Activated CD8-positive, alpha-beta T cell treated with anti-CD3 and anti-CD28 coated beads for 36 hours (primary cell): ENCODE results near the gene CECR2. TPM values are rescaled to one million over a fixed set of nuclear protein-coding genes. Genes with fewer than 3 reads are reported as not detected.

Experiments
- ATAC-seq: fragments of 200-7000 bp; cut with Tn5 transposase; one replicate; pipeline ENCODE4 v1.10.0; 2021; ENCODE audit warnings: mild to moderate bottlenecking, moderate library complexity
- CTCF ChIA-PET: fragments of 350-600 bp; sonication (Branson Sonifier 250); formaldehyde crosslinking; loops from one replicate; lab custom pipeline; 2021; ENCODE audit warnings: antibody characterized with exemption; lab: Charles Lee
- POLR2A ChIA-PET: fragments of 350-600 bp; sonication (Branson Sonifier 250); formaldehyde crosslinking; loops from one replicate; lab custom pipeline; 2021; ENCODE audit warnings: antibody characterized with exemption; lab: Charles Lee
- DNase-seq: peaks from one replicate; pipeline ENCODE4 v3.0.0-alpha.2; 2020
- H3K27ac Mint-ChIP-seq: one replicate; pipeline ENCODE4 v1.8.0; 2021; ENCODE audit warnings: mild to moderate bottlenecking, mixed read lengths
- H3K27me3 Mint-ChIP-seq: one replicate; pipeline ENCODE4 v1.8.0; 2021; ENCODE audit warnings: mixed read lengths
- H3K36me3 Mint-ChIP-seq: one replicate; pipeline ENCODE4 v1.8.0; 2021; ENCODE audit warnings: low read depth, mixed read lengths
- H3K4me1 Mint-ChIP-seq: one replicate; pipeline ENCODE4 v1.8.0; 2021; ENCODE audit warnings: low read depth, mixed read lengths
- H3K4me3 Mint-ChIP-seq: one replicate; pipeline ENCODE4 v1.8.0; 2021; ENCODE audit warnings: mild to moderate bottlenecking, moderate library complexity, mixed read lengths
- H3K9me3 Mint-ChIP-seq: one replicate; pipeline ENCODE4 v1.8.0; 2021; ENCODE audit warnings: mixed read lengths
- CTCF ChIP-seq: fragments of 200-600 bp; IDR thresholded peaks from one replicate; pipeline ENCODE4 v1.8.0; 2022; ENCODE audit warnings: antibody characterized with exemption, mild to moderate bottlenecking
- intact Hi-C: fragments of 100-400 bp; cut with micrococcal nuclease; formaldehyde crosslinking; loops from one replicate; pipeline ENCODE4 v1.10.0; 2022
- total RNA-seq, 2 experiments: library from RNA; stranded (reverse); gene quantifications; one replicate each; pipeline ENCODE4 v1.2.3, GENCODE V29; 2021

Gene CECR2
- total RNA-seq, 2 experiments from 2014 or later = 0.11 to 0.16 TPM

DNA sequence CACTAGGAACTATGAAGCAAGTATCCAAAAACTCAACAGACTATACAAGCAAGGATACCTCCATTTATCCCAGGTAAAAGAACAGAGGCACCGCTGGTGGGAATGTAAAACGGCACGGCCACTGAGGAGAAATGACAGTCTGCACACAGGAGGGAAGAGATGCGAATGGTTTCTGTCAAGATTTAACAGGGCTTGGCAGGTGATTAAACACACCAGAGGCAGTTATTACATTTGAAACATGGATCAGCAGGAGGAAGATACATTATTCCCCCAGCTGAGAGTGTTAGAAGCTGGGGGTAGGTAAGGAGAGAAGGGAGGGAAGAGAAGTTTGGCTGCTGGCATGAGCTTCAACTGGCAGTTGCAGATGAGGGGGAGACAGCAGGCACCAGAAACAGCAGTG, 229.1 kb downstream of the CECR2 start:
- H3K27ac Mint-ChIP-seq = peak overlapping the region; percentile 10
- no peak for DNase-seq

DNA sequence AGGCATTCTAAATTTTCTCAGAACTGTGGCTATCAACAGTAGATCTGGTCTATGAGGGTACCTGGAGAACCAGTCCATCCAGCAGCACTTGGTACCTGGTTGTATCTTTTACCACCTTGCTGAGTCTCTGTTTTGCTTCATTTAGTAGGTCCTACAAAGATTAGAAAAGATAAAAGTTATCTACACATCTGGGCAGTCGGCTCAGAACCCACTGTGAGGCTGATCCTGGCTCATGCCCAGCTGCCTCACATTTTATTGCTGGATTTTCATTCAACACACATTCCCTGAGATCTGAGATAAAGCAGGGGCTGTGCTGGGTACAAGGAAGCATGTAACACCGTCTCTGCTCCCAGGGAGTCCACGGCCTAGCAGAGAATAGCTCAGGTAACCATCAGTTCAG, 231.8 kb downstream of the CECR2 start:
- H3K27ac Mint-ChIP-seq = peak overlapping the region; percentile 17
- peaks cover 2% of the 10 kb centered on the region for H3K4me1 Mint-ChIP-seq
- ChIA-PET POLR2A (no interaction called here), CTCF (interaction anchor here (0.9 kb wide), 1 partner anchor 229 kb away, joined by 3 read pairs; no protein-coding TSS in a partner anchor)
- no peak for TF ChIP-seq CTCF
- no peak overlapping the region for H3K4me3 Mint-ChIP-seq
- intact Hi-C loops = no loop called here
- peaks cover 24% of the 10 kb centered on the region for H3K36me3 Mint-ChIP-seq
- H3K9me3 Mint-ChIP-seq = no peaks in the 10 kb centered on the region
- no peak for DNase-seq
- no peak for ATAC-seq
- no peaks in the 10 kb centered on the region for H3K27me3 Mint-ChIP-seq

More for the DNA sequence above, 229.1 kb downstream of the CECR2 start:
- H3K36me3 Mint-ChIP-seq = peaks cover 35% of the 10 kb centered on the region
- TF ChIP-seq CTCF = no peak
- H3K9me3 Mint-ChIP-seq = no peaks in the 10 kb centered on the region
- no peaks in the 10 kb centered on the region for H3K4me1 Mint-ChIP-seq
- intact Hi-C loops = no loop called here
- POLR2A ChIA-PET = no interaction called here
- no peaks in the 10 kb centered on the region for H3K27me3 Mint-ChIP-seq
- no peak for ATAC-seq
- CTCF ChIA-PET = no interaction called here
- no peak overlapping the region for H3K4me3 Mint-ChIP-seq

- H3K36me3 Mint-ChIP-seq = peaks cover 8% of the 10 kb centered on the region
- intact Hi-C loops = no loop called here
- H3K27me3 Mint-ChIP-seq = no peaks in the 10 kb centered on the region
- no peak overlapping the region for H3K4me3 Mint-ChIP-seq
- no peaks in the 10 kb centered on the region for H3K9me3 Mint-ChIP-seq
- ChIA-PET CTCF (no interaction called here), POLR2A (no interaction called here)
- no peak for TF ChIP-seq CTCF
- H3K27ac Mint-ChIP-seq = peak overlapping the region; percentile 50
- no peak for ATAC-seq
- peaks cover 2% of the 10 kb centered on the region for H3K4me1 Mint-ChIP-seq
- no peak for DNase-seq
These were observed 234.4 kb downstream of the CECR2 start for GRCh38 chr22:17603668-17604067.

- no peak for TF ChIP-seq CTCF
- Mint-ChIP-seq H3K4me1 (peaks cover 2% of the 10 kb centered on the region), H3K27me3 (no peaks in the 10 kb centered on the region), H3K36me3 (peaks cover 9% of the 10 kb centered on the region), H3K4me3 (no peak overlapping the region), H3K27ac (no peak overlapping the region), H3K9me3 (no peaks in the 10 kb centered on the region)
- ATAC-seq (no peak), DNase-seq (no peak)
- POLR2A ChIA-PET = no interaction called here
- CTCF ChIA-PET = interaction anchor here (0.8 kb wide), 1 partner anchor 9 kb away, joined by 4 read pairs; no protein-coding TSS in a partner anchor
- intact Hi-C loops = no loop called here
These were observed 237.2 kb downstream of the CECR2 start for GRCh38 chr22:17606496-17606895.

Other genes with a start within 250 kb of the CECR2 start
- under 1 TPM; 0.13 to 0.14 TPM for gene TMEM121B, start 248.1 kb upstream of the CECR2 start, total RNA-seq
- gene HDHD5, start 210.2 kb upstream of the CECR2 start, total RNA-seq = 10 to 100 TPM; 68.1 to 71.4 TPM
- gene ADA2, start 150.0 kb upstream of the CECR2 start, total RNA-seq = 10 to 100 TPM; 11.3 to 13.8 TPM
- gene SLC25A18, start 194.0 kb downstream of the CECR2 start, total RNA-seq = not detected